Measurements from ENCODE around the gene NFATC1. TPM values are rescaled to one million over a fixed set of nuclear protein-coding genes. Genes with fewer than 3 reads are reported as not detected.

NFATC1 gene
- polyA plus RNA-seq, 1 of the 3 experiments (the other 2 are of a cell fraction): 0.02 TPM

DNA sequence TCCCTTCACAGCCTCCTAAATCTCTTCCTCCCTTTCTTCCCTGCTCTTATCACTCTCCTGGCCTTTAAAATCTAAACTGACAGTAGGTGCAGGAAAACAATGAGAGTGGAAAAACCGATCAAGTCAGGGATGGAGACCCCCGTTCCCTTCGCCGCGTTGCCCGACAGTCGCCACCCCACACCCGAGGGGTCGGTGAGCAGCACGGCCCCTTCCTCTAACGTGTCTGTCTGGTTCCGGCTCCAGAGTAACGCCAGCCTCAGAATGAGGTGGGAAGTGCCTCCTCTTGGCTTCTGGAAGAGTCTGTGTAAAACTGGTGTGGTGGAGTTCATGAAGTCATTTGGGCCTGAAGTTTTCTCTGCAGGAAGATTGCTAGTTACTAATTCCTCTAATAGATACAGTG is 138.6 kb downstream of the NFATC1 start:
- Histone ChIP-seq H4K20me1 (ENCODE audit: insufficient read depth) (no peaks in the 10 kb centered on the region), H2AFZ (ENCODE audit: low read depth) (no peak overlapping the region), H3K9me3 (no peaks in the 10 kb centered on the region), H3K4me1 (ENCODE audit: control insufficient read depth in 1 of 2, insufficient read depth in 2 of 2, low read depth in 1 of 2, low read length in 1 of 2) (no peaks in the 10 kb centered on the region), H3K4me3 (ENCODE audit: low read depth in 2 of 2, low read length in 1 of 2) (no peak overlapping the region), H3K4me2 (no peak overlapping the region), H3F3A (replicated peaks; ENCODE audit: insufficient read depth) (no peaks in the 10 kb centered on the region), H3K9ac (no peak overlapping the region), H3K79me2 (ENCODE audit: insufficient read depth) (no peaks in the 10 kb centered on the region), H3K9me2 (no peaks in the 10 kb centered on the region), H3K27me3 (ENCODE audit: insufficient read depth) (peaks cover 70% of the 10 kb centered on the region), H3K27ac (ENCODE audit: low read depth in 2 of 2, low read length in 1 of 2) (no peak overlapping the region), H3K36me3 (replicated peaks in 1 of 2; ENCODE audit: control insufficient read depth in 1 of 2, insufficient read depth in 2 of 2, low read length in 1 of 2) (no peaks in the 10 kb centered on the region)
- WGBS (ENCODE audit: low lambda C conversion rate): 6% methylated on average over 12 of the region's 13 CpGs
- POLR2A ChIA-PET: no interaction called here
- TF ChIP-seq TAF1 (IDR thresholded peaks at IDR 0.05; ENCODE audit: borderline replicate concordance, low read depth, low read length): no peak
- TF ChIP-seq, protein P1, sequence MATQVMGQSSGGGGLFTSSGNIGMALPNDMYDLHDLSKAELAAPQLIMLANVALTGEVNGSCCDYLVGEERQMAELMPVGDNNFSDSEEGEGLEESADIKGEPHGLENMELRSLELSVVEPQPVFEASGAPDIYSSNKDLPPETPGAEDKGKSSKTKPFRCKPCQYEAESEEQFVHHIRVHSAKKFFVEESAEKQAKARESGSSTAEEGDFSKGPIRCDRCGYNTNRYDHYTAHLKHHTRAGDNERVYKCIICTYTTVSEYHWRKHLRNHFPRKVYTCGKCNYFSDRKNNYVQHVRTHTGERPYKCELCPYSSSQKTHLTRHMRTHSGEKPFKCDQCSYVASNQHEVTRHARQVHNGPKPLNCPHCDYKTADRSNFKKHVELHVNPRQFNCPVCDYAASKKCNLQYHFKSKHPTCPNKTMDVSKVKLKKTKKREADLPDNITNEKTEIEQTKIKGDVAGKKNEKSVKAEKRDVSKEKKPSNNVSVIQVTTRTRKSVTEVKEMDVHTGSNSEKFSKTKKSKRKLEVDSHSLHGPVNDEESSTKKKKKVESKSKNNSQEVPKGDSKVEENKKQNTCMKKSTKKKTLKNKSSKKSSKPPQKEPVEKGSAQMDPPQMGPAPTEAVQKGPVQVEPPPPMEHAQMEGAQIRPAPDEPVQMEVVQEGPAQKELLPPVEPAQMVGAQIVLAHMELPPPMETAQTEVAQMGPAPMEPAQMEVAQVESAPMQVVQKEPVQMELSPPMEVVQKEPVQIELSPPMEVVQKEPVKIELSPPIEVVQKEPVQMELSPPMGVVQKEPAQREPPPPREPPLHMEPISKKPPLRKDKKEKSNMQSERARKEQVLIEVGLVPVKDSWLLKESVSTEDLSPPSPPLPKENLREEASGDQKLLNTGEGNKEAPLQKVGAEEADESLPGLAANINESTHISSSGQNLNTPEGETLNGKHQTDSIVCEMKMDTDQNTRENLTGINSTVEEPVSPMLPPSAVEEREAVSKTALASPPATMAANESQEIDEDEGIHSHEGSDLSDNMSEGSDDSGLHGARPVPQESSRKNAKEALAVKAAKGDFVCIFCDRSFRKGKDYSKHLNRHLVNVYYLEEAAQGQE (IDR thresholded peaks at IDR 0.05; ENCODE audit: low read depth, low read length): no peak
- TF ChIP-seq, protein P2, sequence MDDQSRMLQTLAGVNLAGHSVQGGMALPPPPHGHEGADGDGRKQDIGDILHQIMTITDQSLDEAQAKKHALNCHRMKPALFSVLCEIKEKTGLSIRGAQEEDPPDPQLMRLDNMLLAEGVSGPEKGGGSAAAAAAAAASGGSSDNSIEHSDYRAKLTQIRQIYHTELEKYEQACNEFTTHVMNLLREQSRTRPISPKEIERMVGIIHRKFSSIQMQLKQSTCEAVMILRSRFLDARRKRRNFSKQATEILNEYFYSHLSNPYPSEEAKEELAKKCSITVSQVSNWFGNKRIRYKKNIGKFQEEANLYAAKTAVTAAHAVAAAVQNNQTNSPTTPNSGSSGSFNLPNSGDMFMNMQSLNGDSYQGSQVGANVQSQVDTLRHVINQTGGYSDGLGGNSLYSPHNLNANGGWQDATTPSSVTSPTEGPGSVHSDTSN (IDR thresholded peaks at IDR 0.05): no peak
- no peak for TF ChIP-seq YY1 (IDR thresholded peaks at IDR 0.05; ENCODE audit: low read depth)
- no peak for DNase-seq
- CTCF ChIA-PET: interaction anchor here (1.5 kb wide), 1 partner anchor 154 kb away, joined by 4 read pairs; no protein-coding TSS in a partner anchor

DNA sequence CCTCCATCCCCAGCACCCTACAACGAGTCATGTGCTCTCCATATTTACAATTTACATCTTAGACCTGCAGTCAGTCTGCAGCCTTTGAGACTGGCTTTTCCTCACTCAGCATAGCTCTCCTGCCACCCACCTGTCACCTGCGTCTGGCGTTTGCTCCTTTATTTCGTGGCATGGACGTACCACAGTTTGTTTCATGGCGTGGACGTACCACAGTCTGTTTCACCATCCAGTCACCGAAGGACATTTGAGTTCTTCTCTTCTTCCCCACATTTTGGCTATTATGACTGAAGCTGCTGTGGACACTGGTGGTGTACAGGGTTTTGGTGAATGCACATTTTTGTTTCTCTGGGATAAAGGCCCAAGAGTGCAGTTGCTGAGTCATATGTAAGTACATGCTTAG is 142.0 kb downstream of the NFATC1 start:
- no peak for DNase-seq
- H3K36me3 ChIP-seq (replicated peaks in 1 of 2; ENCODE audit: control insufficient read depth in 1 of 2, insufficient read depth in 2 of 2, low read length in 1 of 2): no peaks in the 10 kb centered on the region
- H3K9me2 ChIP-seq: no peaks in the 10 kb centered on the region
- no peaks in the 10 kb centered on the region for H3K9me3 ChIP-seq
- TF ChIP-seq TAF1 (IDR thresholded peaks at IDR 0.05; ENCODE audit: borderline replicate concordance, low read depth, low read length) (no peak), FOXM1 (IDR thresholded peaks at IDR 0.05; ENCODE audit: low read depth) (no peak), EP300 (IDR thresholded peaks at IDR 0.05; ENCODE audit: borderline replicate concordance in 1 of 2, low read depth in 1 of 2, low read length in 1 of 2) (no peak)
- H4K20me1 ChIP-seq (ENCODE audit: insufficient read depth): no peaks in the 10 kb centered on the region
- no peak overlapping the region for H3K4me2 ChIP-seq
- no peaks in the 10 kb centered on the region for H3K79me2 ChIP-seq (ENCODE audit: insufficient read depth)
- ChIA-PET POLR2A (no interaction called here), CTCF (no interaction called here)
- no peak overlapping the region for H3K4me3 ChIP-seq (ENCODE audit: low read depth in 2 of 2, low read length in 1 of 2)
- no peak overlapping the region for H3K27ac ChIP-seq (ENCODE audit: low read depth in 2 of 2, low read length in 1 of 2)
- WGBS (ENCODE audit: low lambda C conversion rate): 51% methylated on average over 8 of the region's 8 CpGs
- no peaks in the 10 kb centered on the region for H3F3A ChIP-seq (replicated peaks; ENCODE audit: insufficient read depth)
- no peak overlapping the region for H2AFZ ChIP-seq (ENCODE audit: low read depth)
- no peaks in the 10 kb centered on the region for H3K4me1 ChIP-seq (ENCODE audit: control insufficient read depth in 1 of 2, insufficient read depth in 2 of 2, low read depth in 1 of 2, low read length in 1 of 2)
- no peak overlapping the region for H3K9ac ChIP-seq
- peaks cover 45% of the 10 kb centered on the region for H3K27me3 ChIP-seq (ENCODE audit: insufficient read depth)
